ACHN (cell line): Measurements from ENCODE around the gene PTPN18.

Source experiments
- DNase-seq: peaks from one replicate; pipeline ENCODE4 v3.0.0-alpha.2; 2015
- in situ Hi-C: cut with HindIII; loops from 2 replicates; pipeline ENCODE4 v1.10.0; 2017; ENCODE audit warnings: low sequenced_read_pairs, low pct_ligation_motif_present, low pct_unique_long_range_greater_than_20kb

Gene PTPN18

DNA sequence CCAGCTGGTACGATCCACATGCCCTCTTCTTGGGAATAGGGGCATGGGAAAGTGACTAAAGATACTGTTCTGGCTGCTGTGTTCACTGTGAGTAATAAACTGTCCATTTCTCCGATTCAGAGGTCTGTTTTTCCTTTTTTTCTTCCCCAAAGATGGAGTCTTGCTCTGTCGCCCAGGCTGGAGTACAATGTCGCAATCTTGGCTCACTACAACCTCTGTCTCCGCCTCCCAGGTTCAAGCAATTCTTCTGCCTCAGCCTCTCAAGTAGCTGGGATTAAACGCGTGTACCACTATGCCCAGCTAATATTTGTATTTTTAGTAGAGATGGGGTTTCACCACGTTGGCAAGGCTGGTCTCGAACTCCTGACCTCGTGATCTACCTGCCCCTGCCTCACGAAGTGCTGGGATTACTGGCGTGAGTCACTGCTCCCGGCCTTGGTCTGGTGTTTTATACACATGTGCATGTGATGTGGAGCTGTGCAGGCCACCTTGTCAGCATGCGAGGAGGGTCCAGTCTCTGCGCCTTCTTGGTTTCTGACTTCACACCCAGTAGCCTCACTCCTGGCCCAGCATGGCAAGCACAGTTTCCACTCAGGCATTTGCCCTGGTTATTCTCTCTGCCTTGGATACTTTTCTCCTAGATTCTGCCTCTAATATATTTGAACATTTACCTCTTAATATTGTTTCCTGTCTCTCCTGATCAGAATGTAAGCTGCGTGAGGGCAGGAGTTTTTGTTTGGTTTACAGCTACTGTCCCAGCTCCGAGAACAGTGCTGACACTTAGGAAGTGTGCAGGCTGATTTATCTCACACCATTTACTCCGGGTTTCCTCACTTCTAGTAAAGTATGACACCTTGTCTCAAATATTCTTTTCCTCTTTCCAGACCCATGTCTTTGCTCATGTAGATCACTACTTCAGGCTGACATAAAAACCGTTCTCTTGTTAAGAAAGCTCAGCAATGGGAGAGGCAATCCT, 19.7 kb downstream of the PTPN18 start:
- in situ Hi-C loops, result no loop called here
- DNase-seq, result no peak

DNA sequence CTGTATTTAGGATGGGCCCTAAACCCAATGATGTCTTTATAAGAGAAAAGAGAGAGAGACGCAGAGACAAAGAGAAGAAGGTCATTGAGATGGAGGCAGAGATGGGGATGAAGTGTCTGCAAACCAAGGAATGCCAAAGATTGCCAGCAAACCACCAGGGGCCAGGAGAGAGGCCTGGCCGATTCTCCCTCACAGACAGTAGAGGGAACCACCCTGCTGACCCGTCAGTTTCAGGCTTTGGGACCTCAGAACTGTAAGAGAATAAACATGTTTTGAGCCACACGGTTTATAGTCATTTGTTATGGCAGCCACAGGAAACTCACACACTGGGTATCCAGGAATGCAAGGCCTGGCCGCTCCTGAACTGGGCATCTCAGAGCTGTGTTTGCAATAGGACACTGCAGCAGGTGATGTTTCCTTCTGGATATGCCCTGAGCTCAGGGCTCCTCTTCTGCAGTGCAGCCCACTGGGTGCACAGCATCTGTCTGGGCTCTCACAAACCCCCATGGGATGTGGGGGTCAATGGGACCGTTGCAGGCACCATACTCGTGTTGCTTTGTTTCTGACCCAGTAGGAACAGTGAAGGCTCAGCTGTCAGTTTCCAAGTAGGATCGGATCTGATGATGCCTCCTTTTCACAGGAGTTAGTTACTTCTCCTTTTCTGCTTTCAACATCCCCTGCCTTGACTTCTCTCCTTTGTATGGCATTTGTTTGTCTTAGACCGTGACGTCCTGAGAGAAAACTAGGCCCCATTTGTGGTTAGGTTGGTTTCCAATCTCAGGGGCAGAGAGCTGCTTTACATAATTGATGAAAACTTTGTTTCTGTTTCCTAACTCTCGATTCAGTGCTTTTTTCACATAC, 20.8 kb downstream of the PTPN18 start:
- no peak for DNase-seq
- in situ Hi-C loops, result no loop called here

DNA sequence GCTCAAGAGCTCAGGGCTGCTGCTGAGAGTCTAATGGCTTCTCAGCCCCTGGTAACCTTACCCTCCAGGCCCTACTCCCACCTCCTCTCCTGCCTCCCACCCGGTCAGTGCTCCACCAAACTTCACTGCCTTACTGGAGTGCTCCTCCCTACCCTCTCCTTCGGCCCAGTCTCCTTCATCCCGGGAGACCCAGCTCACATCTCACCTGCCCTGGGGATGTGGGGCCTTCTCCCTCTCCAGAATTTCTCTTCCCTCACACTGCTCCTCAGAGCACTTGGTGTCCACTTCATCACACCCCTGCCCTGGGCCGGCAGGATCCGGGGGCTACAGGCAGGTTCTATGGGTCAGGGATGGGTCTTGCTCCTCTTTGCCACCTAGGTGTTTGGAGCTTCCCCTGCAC, 21.6 kb downstream of the PTPN18 start:
- no peak for DNase-seq

DNA sequence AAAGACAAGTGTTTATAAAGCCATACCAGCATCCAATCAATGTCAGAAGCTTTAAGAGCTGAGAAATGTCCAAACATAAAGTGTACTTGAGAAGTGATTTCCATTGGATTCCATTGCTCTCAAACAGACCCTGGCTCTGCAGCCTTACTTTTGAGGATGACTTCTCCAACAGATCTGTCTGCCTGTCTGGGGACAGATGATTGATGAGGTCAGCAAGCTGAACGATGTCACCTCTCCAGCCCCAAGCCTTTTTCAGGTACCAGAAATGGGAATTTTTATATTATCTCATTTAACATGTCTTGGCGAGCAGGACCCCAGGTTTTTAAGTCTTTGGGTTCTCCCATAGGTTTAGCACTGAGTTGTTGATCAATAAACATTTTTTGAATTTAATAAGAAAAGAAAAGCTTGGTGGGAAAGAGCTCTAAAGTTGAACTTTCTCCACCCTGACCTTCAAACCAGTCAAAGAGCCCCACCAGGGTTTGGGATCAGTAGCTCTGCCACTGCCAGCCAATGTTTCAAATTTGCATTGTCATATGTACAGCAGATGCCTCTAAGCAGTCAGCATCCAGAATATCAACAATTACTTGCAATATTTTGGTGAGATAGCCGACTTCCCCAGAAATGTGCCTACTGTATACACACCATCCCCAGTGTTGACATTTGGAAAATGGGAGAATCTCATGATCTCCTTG, 22.5 kb downstream of the PTPN18 start:
- DNase-seq, result no peak
- in situ Hi-C loops, result no loop called here

More for the DNA sequence above, 21.6 kb downstream of the PTPN18 start:
- in situ Hi-C loops, result no loop called here

DNA sequence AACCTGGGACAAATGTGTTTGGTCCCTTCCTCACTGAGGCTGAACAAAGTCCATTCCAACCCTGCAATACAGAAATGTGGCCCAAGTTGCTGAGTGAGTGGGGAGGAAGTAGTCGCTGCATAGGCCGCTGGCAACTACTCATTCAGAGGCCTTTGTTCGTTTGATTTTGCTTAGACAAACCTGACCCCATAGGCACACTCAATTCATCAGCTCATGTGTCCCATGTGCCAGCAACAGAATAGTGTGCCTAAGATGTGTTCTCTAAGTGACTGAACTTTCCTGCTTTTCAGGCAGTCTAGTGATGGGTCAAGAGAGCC, 23.0 kb downstream of the PTPN18 start:
- DNase-seq, result no peak
- in situ Hi-C loops, result no loop called here

DNA sequence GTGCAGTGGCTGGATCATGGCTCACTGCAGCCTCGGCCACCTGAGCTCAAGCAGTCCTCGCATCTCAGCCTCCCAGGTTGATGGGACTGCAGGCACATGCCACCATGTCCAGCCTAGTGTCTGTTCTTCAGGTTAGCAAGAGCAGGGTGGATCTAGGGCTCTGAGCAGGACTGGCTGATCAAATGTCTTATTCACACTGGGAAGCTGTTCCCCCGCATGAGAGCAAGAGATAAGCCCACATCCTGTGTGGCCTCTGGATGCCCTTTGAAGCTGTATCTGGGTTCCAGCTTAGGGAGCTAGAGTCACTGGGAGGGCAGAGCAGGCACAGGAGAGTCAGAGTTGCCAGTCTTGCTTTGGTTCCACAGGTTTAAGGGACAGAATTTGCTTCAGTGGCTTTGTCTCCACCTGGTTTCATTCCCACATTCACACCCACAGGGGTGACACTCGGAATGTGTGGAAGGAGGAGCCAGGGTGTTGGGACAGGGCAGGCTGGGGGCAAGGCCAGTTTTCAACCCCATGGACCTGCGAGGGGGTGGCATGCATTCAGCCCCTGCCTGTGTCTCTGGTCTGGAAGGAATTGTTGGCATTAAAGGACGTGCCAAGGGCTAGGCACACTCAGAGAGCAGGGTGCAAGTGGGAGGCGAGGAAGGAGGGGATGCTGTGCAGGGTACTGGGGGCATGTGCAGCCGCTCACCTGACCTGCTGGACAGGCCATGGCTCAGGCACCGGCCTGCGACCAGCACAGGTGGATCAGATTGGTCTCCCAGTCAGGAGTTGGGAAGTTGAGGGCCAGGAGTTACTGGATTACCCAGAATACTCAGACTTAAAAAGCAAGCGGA, 24.5 kb downstream of the PTPN18 start:
- no peak for DNase-seq
- in situ Hi-C loops, result no loop called here

DNA sequence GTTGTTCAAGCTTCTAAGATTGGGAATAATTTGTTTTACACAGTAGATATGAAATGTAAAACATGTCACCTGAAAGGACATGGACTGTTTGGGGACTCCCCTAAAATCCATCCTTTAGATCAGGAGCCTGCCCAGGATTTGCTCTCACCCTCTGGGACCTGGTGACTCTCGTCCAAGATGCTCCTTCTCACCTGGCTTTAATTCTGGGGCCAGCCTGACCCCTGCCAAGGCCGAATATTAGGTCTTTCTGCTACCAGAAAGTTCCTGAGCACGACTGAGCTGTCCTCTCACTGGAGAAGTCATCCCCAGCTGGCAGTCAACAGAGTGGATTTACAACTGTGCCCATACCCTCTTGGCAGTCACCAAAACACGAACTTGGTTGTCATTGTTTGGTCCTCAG, 25.3 kb downstream of the PTPN18 start:
- DNase-seq, result no peak
- in situ Hi-C loops, result no loop called here

DNA sequence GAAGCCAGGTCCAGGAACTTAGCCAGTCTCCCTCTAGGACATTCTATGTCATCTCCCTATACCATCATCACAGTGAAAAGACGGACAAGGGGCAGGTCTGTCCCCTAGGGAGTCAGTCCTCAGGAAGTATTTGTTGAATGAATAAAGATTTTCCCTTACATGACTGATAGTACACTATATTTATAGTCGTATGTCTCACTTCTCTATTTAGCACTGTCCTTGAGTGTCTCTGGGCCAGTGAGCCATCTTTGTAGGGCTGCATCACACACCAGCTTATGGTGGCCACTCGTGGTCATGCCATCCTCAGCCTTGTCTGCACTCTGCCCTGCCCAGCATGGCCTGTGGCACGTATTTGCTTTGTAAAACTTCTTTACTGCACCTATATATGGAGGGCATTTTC, 25.8 kb downstream of the PTPN18 start:
- DNase-seq, result no peak
- in situ Hi-C loops, result no loop called here

DNA sequence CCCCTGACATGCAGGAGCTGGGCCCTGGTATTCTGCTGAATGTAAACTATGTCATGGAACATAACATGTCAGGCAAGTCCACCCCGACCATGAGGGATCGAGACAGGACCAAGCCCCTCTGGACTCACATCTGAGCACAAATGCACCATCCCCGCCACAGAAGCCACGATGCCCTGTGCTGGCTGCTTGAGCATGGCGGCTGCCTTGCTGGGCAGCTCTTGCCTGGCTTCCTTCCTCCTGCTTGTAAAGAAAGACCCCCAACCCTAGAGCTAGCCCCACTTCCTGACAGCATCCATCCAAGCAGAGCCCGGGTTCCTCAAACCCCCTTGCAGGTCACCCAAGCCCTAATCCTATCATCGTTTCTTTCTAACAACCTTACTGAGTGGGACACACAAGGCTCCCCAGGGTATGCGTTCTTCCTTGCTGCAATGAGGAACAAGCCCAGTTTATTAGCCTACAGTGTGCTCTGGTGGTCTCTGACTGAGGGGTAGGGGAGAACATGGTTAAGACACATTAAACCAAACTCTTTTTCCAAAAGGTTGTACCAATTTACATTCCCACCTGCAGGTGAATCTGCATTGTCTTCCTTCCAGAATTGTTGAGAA, 26.6 kb downstream of the PTPN18 start:
- no peak for DNase-seq
- in situ Hi-C loops, result no loop called here

DNA sequence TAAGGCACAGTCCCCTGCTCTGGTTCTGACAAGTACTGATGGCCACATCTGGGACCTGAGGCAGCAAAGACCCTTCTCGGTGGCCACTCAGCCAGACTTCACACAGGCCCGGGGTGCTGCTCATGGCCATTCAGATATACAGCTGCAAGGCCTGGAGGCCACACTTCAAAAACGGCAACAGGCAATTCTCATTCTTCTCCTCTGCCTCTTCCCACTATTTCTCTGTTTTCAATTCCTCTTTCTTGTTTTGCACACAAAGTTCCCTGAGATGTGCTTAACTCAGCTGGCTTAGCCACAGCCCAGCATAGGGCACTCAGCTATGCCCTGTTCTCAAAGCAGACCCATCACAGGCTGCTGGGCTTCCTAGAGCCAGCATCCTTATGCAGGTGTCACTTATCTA, 29.9 kb downstream of the PTPN18 start:
- in situ Hi-C loops, result no loop called here

DNA sequence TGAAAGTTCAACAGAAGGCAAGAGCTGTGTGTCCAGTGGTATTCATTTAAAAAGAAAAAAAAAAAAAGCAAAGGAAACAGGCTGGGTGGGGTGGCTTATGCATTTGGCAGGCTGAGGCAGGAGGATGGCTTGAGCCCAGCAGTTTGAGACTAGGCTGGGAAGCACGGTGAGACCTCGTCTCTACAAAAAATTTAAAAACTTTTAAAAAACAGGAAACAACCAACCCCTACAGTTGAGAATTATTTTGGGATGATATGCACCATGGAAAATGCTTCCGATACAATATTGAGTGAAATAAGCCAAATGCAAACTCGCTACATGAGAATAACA, 31.2 kb downstream of the PTPN18 start:
- DNase-seq, result no peak
- in situ Hi-C loops, result no loop called here

More for the DNA sequence above, 29.9 kb downstream of the PTPN18 start:
- DNase-seq, result no peak

DNA sequence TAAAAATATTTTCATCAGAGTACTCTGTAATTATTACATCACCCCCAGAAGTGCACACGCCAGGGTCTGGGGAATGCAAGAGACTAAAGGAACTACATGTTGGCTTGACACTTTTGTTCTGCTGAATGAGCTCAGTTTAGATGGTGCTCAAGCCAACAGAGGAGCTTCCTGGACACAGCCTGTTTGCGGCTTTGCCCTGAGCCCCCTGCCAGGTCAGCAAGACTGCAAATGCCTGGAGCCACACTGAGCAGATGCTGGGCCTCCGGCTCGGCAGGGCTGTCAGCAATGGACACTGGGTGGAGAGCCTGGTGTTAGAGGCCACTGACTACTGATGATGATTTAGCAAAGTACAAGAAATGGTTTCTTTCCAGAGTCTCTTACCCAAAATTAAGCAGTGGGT, 31.9 kb downstream of the PTPN18 start:
- no peak for DNase-seq
- in situ Hi-C loops, result no loop called here

DNA sequence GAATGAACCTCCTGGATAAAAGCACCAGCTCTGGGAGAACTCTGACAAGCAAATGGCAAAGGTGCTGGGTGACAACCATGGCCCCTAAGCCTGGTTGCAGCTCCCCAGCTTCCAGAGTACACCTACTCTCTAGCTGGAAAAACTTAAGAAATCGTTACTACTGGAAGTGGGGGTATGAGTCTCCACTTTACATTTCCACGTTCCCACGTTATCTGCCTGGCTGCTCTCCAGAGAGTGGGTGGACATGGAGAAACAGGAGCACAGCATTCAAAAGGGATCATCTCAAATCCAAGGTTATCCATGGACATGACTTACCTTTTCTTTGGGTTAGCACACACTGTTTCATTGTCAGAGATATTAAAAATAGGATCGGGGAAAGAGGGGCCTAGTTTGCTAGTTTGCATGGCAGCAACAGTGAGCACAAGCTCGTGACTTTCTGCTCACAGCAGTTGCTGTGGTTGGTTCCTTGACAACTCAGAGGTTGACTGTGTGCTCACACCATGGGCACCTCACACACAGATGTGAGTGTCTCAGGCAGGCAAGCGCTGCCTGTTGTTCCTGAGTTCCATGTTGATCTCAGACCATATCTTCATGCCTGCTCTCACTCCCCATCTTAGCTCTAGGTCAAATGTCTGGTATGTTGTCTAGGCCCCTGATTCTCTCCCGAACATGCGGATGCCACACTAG, 32.5 kb downstream of the PTPN18 start:
- in situ Hi-C loops, result no loop called here
- DNase-seq, result no peak

DNA sequence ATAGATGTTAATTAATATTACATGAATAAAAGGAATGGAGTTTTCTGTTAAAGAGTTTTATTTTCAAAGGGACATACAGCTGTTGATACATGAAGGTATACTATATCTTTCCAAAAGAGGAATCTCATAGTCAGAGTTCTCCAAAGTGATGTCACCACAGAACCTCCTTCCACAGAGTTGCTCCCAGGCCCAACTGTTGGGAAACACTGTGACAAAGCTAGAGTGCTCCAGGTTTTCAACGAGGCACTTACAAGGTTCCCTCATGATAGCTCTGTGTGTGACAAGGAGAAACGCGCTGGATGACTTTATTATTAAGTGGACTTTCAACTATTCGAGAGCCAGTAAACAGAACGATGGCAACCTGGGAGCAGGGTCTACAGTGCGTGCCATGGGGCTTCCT, 33.5 kb downstream of the PTPN18 start:
- in situ Hi-C loops, result no loop called here
- DNase-seq, result no peak

DNA sequence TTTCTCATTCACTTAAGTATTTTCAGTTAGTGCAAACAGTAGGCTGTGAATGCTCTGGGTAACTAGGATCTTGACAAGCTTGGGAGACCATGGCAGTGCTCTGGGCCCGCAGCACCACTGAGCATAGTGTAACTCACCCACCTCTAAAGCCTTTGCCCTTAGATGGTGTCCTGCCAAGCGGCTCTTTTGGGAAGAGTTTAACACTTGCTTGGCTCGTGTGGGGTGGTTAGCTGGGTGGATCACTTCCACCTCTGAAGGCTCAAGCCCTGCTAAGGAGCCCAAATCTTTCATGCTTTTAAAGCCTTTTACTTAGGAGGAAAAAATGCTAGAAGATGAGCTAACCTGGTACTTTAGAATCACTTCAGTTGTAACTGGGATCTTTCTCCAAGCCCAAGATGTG, 33.9 kb downstream of the PTPN18 start:
- in situ Hi-C loops, result no loop called here
- DNase-seq, result no peak

DNA sequence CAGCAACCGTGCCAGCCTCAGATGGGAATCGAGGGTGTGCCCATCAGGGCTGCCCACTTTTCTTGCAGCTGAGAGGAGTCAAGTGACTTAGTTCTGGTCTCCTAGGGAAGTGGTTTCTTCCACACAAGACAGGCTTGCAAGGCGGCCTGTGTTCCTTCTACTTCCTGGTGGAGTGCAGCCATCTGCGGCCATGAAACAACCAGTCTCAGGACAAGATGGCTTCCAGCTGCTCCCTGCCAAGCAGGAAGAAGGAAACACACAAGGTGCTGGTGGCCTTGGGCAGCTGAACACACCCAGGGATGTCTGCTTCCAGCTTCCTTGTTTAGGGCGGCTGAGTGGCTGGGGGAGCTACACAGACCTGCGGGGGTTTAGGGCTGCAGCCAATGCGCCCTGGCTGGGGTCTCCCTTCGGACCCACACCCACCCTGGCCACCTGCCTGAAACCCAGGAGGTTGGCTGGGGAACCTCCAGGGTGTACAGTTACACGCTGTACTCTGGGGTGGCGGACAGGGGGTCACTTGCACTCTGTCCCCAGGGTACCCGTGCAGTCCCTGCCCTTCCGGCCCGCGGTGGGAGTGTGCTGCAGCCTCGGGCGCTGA, 34.7 kb downstream of the PTPN18 start:
- in situ Hi-C loops, result no loop called here

More for the DNA sequence above, 34.7 kb downstream of the PTPN18 start:
- DNase-seq, result no peak
